DMS114 treated with DMSO at 0.1 percent for 48 hours (cell line): ENCODE results near the gene MEGF10.

Experiments
- DNase-seq: peaks from one replicate; lab custom pipeline; 2025; ENCODE audit not compliant: unreplicated experiment; lab: John Stamatoyannopoulos, UW

Gene MEGF10

GRCh38 chr5:127324756-127325155 lies 34.2 kb downstream of the MEGF10 start:
- no peak for DNase-seq

- DNase-seq: no peak
Measured at GRCh38 chr5:127326431-127326830, 35.8 kb downstream of the MEGF10 start.

- DNase-seq: no peak
Measured at GRCh38 chr5:127326976-127327755, 36.6 kb downstream of the MEGF10 start.

GRCh38 chr5:127330116-127330515 lies 39.5 kb downstream of the MEGF10 start:
- DNase-seq: no peak

GRCh38 chr5:127331890-127332649 lies 41.5 kb downstream of the MEGF10 start:
- DNase-seq: no peak

GRCh38 chr5:127333483-127333882 lies 42.9 kb downstream of the MEGF10 start:
- no peak for DNase-seq

GRCh38 chr5:127335381-127335780 lies 44.8 kb downstream of the MEGF10 start:
- no peak for DNase-seq

- no peak for DNase-seq
Measured at GRCh38 chr5:127337876-127338275, 47.3 kb downstream of the MEGF10 start.

- no peak for DNase-seq
Measured at GRCh38 chr5:127338501-127338900, 47.9 kb downstream of the MEGF10 start.

- DNase-seq: no peak
Measured at GRCh38 chr5:127340606-127341005, 50.0 kb downstream of the MEGF10 start.

- DNase-seq: no peak
Measured at GRCh38 chr5:127342364-127342763, 51.8 kb downstream of the MEGF10 start.

GRCh38 chr5:127343313-127343712 lies 52.7 kb downstream of the MEGF10 start:
- no peak for DNase-seq

GRCh38 chr5:127343866-127344265 lies 53.3 kb downstream of the MEGF10 start:
- no peak for DNase-seq

GRCh38 chr5:127344931-127345330 lies 54.3 kb downstream of the MEGF10 start:
- DNase-seq: no peak

- no peak for DNase-seq
Measured at GRCh38 chr5:127351418-127351817, 60.8 kb downstream of the MEGF10 start.

- no peak for DNase-seq
Measured at GRCh38 chr5:127352068-127352467, 61.5 kb downstream of the MEGF10 start.

- no peak for DNase-seq
Measured at GRCh38 chr5:127353327-127353726, 62.7 kb downstream of the MEGF10 start.

- no peak for DNase-seq
Measured at GRCh38 chr5:127353796-127354195, 63.2 kb downstream of the MEGF10 start.

- DNase-seq: no peak
Measured at GRCh38 chr5:127355337-127355736, 64.7 kb downstream of the MEGF10 start.

GRCh38 chr5:127358284-127358683 lies 67.7 kb downstream of the MEGF10 start:
- no peak for DNase-seq

- DNase-seq: no peak
Measured at GRCh38 chr5:127358740-127359139, 68.1 kb downstream of the MEGF10 start.

GRCh38 chr5:127359502-127359901 lies 68.9 kb downstream of the MEGF10 start:
- DNase-seq: no peak
